SKM-1 (cell line): Measurements from ENCODE around the gene EMP1.
A peak's percentile ranks its signal among the peaks of the same experiment; 100 is the strongest.

ENCODE experiments used
- DNase-seq: peaks from one replicate; lab custom pipeline; 2025; ENCODE audit not compliant: unreplicated experiment; lab: John Stamatoyannopoulos, UW

The EMP1 gene

GRCh38 chr12:13195785-13196129, 769 bp upstream of the EMP1 start:
- no peak for DNase-seq

GRCh38 chr12:13197032-13197431, 506 bp downstream of the EMP1 start:
- no peak for DNase-seq

GRCh38 chr12:13197526-13198143, 1.1 kb downstream of the EMP1 start:
- DNase-seq = no peak

- DNase-seq = no peak
Observed at GRCh38 chr12:13198241-13198640, 1.7 kb downstream of the EMP1 start.

- no peak for DNase-seq
Observed at GRCh38 chr12:13198876-13199275, 2.4 kb downstream of the EMP1 start.

- DNase-seq = no peak
Observed at GRCh38 chr12:13199592-13199991, 3.1 kb downstream of the EMP1 start.

- no peak for DNase-seq
Observed at GRCh38 chr12:13200841-13201240, 4.3 kb downstream of the EMP1 start.

- DNase-seq = no peak
Observed at GRCh38 chr12:13203034-13203922, 6.8 kb downstream of the EMP1 start.

- no peak for DNase-seq
Observed at GRCh38 chr12:13204428-13204827, 7.9 kb downstream of the EMP1 start.

GRCh38 chr12:13205809-13206559, 9.5 kb downstream of the EMP1 start:
- DNase-seq = no peak

GRCh38 chr12:13206560-13206897, 10.0 kb downstream of the EMP1 start:
- DNase-seq = no peak

- no peak for DNase-seq
Observed at GRCh38 chr12:13208533-13209435, 12.3 kb downstream of the EMP1 start.

GRCh38 chr12:13209436-13210235, 13.1 kb downstream of the EMP1 start:
- DNase-seq = no peak

- no peak for DNase-seq
Observed at GRCh38 chr12:13210236-13211190, 14.0 kb downstream of the EMP1 start.

- DNase-seq = no peak
Observed at GRCh38 chr12:13211191-13211858, 14.8 kb downstream of the EMP1 start.

- DNase-seq = peak; percentile 36
Observed at GRCh38 chr12:13211859-13212664, 15.5 kb downstream of the EMP1 start.

GRCh38 chr12:13215056-13215455, 18.5 kb downstream of the EMP1 start:
- DNase-seq = no peak

- no peak for DNase-seq
Observed at GRCh38 chr12:13218641-13219040, 22.1 kb downstream of the EMP1 start.
